GM12878 (cell line): ENCODE results near the gene LIG3. TPM values are rescaled to one million over a fixed set of nuclear protein-coding genes. Genes with fewer than 3 reads are reported as not detected.

Experiments
- ATAC-seq: fragments of 200-7000 bp; cut with Tn5 transposase; 3 replicates; pipeline ENCODE4 v1.9.1; 2020; ENCODE audit warnings: mild to moderate bottlenecking, moderate library complexity
- BruUV-seq: library from RNA; stranded (reverse); fragments of 400-500 nt; replicated peaks from 2 replicates; lab custom pipeline; 2021; lab: Mats Ljungman, UMichigan
- CTCF ChIA-PET: fragments of 300-600 bp; sonication (Branson Sonifier 250); formaldehyde crosslinking; extraction: SDS; loops from one replicate; lab custom pipeline; 2021; ENCODE audit warnings: inconsistent platforms; lab: Yijun Ruan, JAX
- POLR2A ChIA-PET: fragments of 350-600 bp; formaldehyde crosslinking; extraction: SDS; loops from one replicate; lab custom pipeline; 2021; ENCODE audit warnings: inconsistent platforms; lab: Charles Lee
- RAD21 ChIA-PET: fragments of 300-600 bp; sonication (Branson Sonifier 250); formaldehyde crosslinking; loops from one replicate; lab custom pipeline; 2023; ENCODE audit warnings: antibody characterized with exemption; ENCODE audit not compliant: unreplicated experiment; lab: Charles Lee
- SMC1A ChIA-PET: fragments of 300-600 bp; sonication (Branson Sonifier 250); formaldehyde crosslinking; loops from one replicate; lab custom pipeline; 2023; ENCODE audit not compliant: unreplicated experiment, uncharacterized antibody; lab: Charles Lee
- DNase-seq: peaks from one replicate; pipeline ENCODE4 v3.0.0-alpha.2; 2011; ENCODE audit warnings: low read depth, low spot score
- FAIRE-seq: peaks from 3 replicates; lab custom pipeline; 2011; peaks lifted over from hg19 to GRCh38; lab: Jason Lieb, UNC
- H2AFZ ChIP-seq: 2 replicates; pipeline ENCODE4 v1.6.0; 2011; ENCODE audit warnings: low read depth, low read length, control low read depth; ENCODE audit not compliant: control insufficient read depth
- H3K27ac ChIP-seq: 2 replicates; pipeline ENCODE4 v1.5.1; 2011; ENCODE audit warnings: control low read depth; ENCODE audit not compliant: control insufficient read depth, insufficient read depth
- H3K27me3 ChIP-seq, 2 experiments: replicated peaks in 1 of 2; 2 replicates each; pipeline versions ENCODE4 v1.6.0 to v1.6.1; 2011; ENCODE audit warnings: low read length in 1 of 2; ENCODE audit not compliant: control insufficient read depth in 2 of 2, insufficient read depth in 2 of 2
- H3K36me3 ChIP-seq, 2 experiments: 2 replicates each; pipeline ENCODE4 v1.5.1; 2011; ENCODE audit warnings: low read length in 1 of 2; ENCODE audit not compliant: control insufficient read depth in 2 of 2, insufficient read depth in 2 of 2
- H3K4me1 ChIP-seq: 2 replicates; pipeline ENCODE4 v1.6.1; 2011; ENCODE audit warnings: mild to moderate bottlenecking, low read length, moderate library complexity, mixed read lengths; ENCODE audit not compliant: control insufficient read depth, insufficient read depth
- H3K4me2 ChIP-seq: 2 replicates; pipeline ENCODE4 v1.6.0; 2011; ENCODE audit warnings: control low read depth; ENCODE audit not compliant: control insufficient read depth, insufficient read depth
- H3K4me3 ChIP-seq: fragments of 200-600 bp; sonication (generic); 2 replicates; pipeline ENCODE4 v1.5.1; 2016
- H3K79me2 ChIP-seq: 2 replicates; pipeline ENCODE4 v1.6.0; 2011; ENCODE audit warnings: low read length; ENCODE audit not compliant: control insufficient read depth, insufficient read depth
- H3K9ac ChIP-seq: 2 replicates; pipeline ENCODE4 v1.8.0; 2011; ENCODE audit warnings: low read length, control low read depth, mixed read lengths; ENCODE audit not compliant: control insufficient read depth, insufficient read depth
- H3K9me3 ChIP-seq: replicated peaks from 3 replicates; pipeline ENCODE4 v1.5.1; 2011; ENCODE audit warnings: mild to moderate bottlenecking, low read length; ENCODE audit not compliant: control insufficient read depth, insufficient read depth
- H4K20me1 ChIP-seq: 2 replicates; pipeline ENCODE4 v1.6.0; 2011; ENCODE audit not compliant: control insufficient read depth, insufficient read depth
- KLF5 ChIP-seq: fragments of 450-650 bp; IDR thresholded peaks from 2 replicates; pipeline ENCODE4 v1.6.1; 2014; ENCODE audit warnings: mild to moderate bottlenecking; ENCODE audit not compliant: partially characterized antibody
- RCOR1 ChIP-seq: conservative IDR thresholded peaks from 2 replicates; pipeline ENCODE4 v1.6.1; 2012; ENCODE audit warnings: low read depth, low read length, improper control_type of control experiment
- RELA ChIP-seq: fragments of 450-650 bp; IDR thresholded peaks from 2 replicates; pipeline ENCODE4 v1.8.0; 2014; ENCODE audit warnings: borderline replicate concordance; ENCODE audit not compliant: partially characterized antibody
- WGBS: methylation state at CpG from one replicate; pipeline ENCODE4 v1.1.6; 2016; ENCODE audit warnings: low lambda C conversion rate; ENCODE audit not compliant: insufficient replicate concordance, insufficient coverage; ENCODE audit errors: missing lambda C conversion rate; 5-methylcytosine and 5-hydroxymethylcytosine counted together
- in situ Hi-C: fragments of 300-500 bp; cut with MboI; formaldehyde crosslinking; loops from 9 replicates; pipeline ENCODE4 v1.14.3; 2018; ENCODE audit warnings: mixed read lengths
- intact Hi-C: fragments of 100-400 bp; cut with micrococcal nuclease; formaldehyde crosslinking; loops from one replicate; pipeline ENCODE4 v1.14.2; 2022; ENCODE audit not compliant: unreplicated experiment
- polyA plus RNA-seq, 11 experiments: library from polyadenylated mRNA; depleted of rRNA in 4 of 11; unstranded in 6 of 11; stranded (reverse) in 5 of 11; fragments of >200 nt; fragmentation: Nextera tagmentation in 4 of 11; fragmentation: Illumina TruSeq in 1 of 11; extraction: Ambion mirVana in 4 of 11; extraction: Trizol in 1 of 11; gene quantifications; 1 replicate in 1 of 11; 2 replicates in 10 of 11; pipeline versions ENCODE4 v1.2.1 to v1.2.3, GENCODE V29; 2011 to 2016; ENCODE audit warnings: inconsistent platforms in 2 of 11, missing spikeins in 2 of 11, low read depth in 1 of 11
- total RNA-seq, 4 experiments: library from RNA; depleted of rRNA in 3 of 4; stranded (reverse); fragments of >200 nt in 3 of 4; fragmentation: Illumina TruSeq in 1 of 4; extraction: Trizol in 1 of 4; gene quantifications; 2 replicates each; pipeline versions ENCODE4 v1.2.1 to v1.2.3, GENCODE V29; 2013 to 2021
- TF ChIP-seq, protein P1 (sequence below): IDR thresholded peaks from 2 replicates; pipeline ENCODE4 v1.6.1; 2011; ENCODE audit warnings: borderline replicate concordance, low read depth, mild to moderate bottlenecking, moderate library complexity, low read length; ENCODE audit not compliant: insufficient read depth, poor library complexity, severe bottlenecking
- TF ChIP-seq, protein P2 (sequence below): IDR thresholded peaks from 2 replicates; pipeline ENCODE4 v1.6.1; 2011; ENCODE audit warnings: low read depth, mild to moderate bottlenecking, low read length, moderate library complexity, borderline replicate concordance; ENCODE audit errors: extremely low read depth
- TF ChIP-seq, protein P3 (sequence below): fragments of 450-650 bp; IDR thresholded peaks from 2 replicates; pipeline ENCODE4 v1.6.1; 2018; ENCODE audit warnings: mild to moderate bottlenecking, low read depth, moderate library complexity; ENCODE audit not compliant: partially characterized antibody

LIG3 gene
- total and polyA plus RNA-seq, 10 of the 15 experiments (the other 5 are each of a cell fraction or from before 2014, with no cell fraction given), result 6.5 to 45.4 (median 31.0) TPM

DNA sequence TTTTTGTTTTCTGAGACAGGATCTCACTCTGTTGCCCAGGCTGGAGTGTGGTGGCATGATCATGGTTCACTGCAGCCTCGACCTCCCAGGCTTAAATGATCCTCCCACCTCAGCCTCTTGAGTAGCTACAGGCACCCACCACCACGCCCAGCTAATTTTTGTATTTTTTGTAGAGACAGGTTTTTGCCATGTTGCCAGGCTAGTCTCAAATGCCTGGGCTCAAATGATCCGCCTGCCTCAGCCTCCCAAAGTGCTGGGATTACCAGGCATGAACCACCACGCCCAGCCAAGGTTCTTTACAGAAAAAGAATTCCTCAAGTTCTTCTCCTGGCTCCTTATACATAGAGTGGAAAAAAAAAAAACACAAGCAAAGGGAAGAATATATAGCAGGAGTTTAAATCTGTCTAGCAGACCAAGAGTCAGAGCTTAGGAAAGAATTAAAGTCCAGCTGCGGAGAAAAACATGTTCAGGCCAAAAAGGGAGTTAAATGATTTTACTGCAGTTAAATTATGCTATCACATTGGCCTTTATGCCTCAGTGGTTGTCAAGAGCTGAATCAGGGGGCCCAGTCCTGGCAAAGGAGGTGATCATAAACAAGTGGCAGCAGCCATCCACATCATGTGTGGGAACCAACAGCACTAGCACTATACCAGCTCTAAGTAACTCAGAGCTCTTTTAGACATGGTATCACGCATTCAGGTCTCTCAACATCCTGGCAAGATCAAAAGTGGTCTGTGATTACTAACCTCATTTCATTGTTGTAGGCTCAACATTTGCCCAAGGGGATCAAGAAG is 39.3 kb downstream of the LIG3 start:
- H3K9me3 ChIP-seq, result no peaks in the 10 kb centered on the region
- FAIRE-seq (no peak), DNase-seq (no peak), ATAC-seq (no peak)
- H3K4me1 ChIP-seq, result peaks cover 4% of the 10 kb centered on the region
- ChIA-PET POLR2A (interaction anchor here (0.9 to 1.0 kb wide), 2 partner anchors 9 to 95 kb away, joined by 3 to 4 read pairs; no protein-coding TSS in a partner anchor), RAD21 (interaction anchor here (1.3 to 1.5 kb wide), 2 partner anchors 38 to 70 kb away, joined by 3 to 5 read pairs; no protein-coding TSS in a partner anchor), SMC1A (interaction anchor here (0.8 to 1.9 kb wide), 7 partner anchors 9 to 99 kb away, joined by 3 to 7 read pairs (median 4); partner anchors contain the start of gene RFFL), CTCF (interaction anchor here (0.8 to 2.2 kb wide), 5 partner anchors 9 to 71 kb away, joined by 3 to 7 read pairs (median 4); partner anchors contain the start of gene RFFL)
- WGBS, result 87% methylated on average over 6 of the region's 6 CpGs
- H3K4me2 ChIP-seq, result no peak overlapping the region
- H3K27ac ChIP-seq, result no peak overlapping the region
- no peaks in the 10 kb centered on the region for H3K79me2 ChIP-seq
- intact Hi-C loops (no loop called here), in situ Hi-C loops (no loop called here)
- no peaks in the 10 kb centered on the region for H4K20me1 ChIP-seq
- H3K4me3 ChIP-seq, result no peak overlapping the region
- peaks cover 16 to 48% of the 10 kb centered on the region in 2 experiments for H3K36me3 ChIP-seq
- TF ChIP-seq, protein P1, sequence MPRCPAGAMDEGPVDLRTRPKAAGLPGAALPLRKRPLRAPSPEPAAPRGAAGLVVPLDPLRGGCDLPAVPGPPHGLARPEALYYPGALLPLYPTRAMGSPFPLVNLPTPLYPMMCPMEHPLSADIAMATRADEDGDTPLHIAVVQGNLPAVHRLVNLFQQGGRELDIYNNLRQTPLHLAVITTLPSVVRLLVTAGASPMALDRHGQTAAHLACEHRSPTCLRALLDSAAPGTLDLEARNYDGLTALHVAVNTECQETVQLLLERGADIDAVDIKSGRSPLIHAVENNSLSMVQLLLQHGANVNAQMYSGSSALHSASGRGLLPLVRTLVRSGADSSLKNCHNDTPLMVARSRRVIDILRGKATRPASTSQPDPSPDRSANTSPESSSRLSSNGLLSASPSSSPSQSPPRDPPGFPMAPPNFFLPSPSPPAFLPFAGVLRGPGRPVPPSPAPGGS, result no peak
- TF ChIP-seq KLF5 (no peak), RCOR1 (no peak), RELA (no peak)
- TF ChIP-seq, protein P2, sequence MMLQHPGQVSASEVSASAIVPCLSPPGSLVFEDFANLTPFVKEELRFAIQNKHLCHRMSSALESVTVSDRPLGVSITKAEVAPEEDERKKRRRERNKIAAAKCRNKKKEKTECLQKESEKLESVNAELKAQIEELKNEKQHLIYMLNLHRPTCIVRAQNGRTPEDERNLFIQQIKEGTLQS, result no peak
- TF ChIP-seq, protein P3, sequence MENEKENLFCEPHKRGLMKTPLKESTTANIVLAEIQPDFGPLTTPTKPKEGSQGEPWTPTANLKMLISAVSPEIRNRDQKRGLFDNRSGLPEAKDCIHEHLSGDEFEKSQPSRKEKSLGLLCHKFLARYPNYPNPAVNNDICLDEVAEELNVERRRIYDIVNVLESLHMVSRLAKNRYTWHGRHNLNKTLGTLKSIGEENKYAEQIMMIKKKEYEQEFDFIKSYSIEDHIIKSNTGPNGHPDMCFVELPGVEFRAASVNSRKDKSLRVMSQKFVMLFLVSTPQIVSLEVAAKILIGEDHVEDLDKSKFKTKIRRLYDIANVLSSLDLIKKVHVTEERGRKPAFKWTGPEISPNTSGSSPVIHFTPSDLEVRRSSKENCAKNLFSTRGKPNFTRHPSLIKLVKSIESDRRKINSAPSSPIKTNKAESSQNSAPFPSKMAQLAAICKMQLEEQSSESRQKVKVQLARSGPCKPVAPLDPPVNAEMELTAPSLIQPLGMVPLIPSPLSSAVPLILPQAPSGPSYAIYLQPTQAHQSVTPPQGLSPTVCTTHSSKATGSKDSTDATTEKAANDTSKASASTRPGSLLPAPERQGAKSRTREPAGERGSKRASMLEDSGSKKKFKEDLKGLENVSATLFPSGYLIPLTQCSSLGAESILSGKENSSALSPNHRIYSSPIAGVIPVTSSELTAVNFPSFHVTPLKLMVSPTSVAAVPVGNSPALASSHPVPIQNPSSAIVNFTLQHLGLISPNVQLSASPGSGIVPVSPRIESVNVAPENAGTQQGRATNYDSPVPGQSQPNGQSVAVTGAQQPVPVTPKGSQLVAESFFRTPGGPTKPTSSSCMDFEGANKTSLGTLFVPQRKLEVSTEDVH, result no peak
- H3K9ac ChIP-seq, result no peak overlapping the region
- no peak overlapping the region for H2AFZ ChIP-seq
- BruUV-seq, result no TSS peak
- no peaks in the 10 kb centered on the region for H3K27me3 ChIP-seq
